22Rv1 (cell line): Measurements from ENCODE around the gene YJU2.
"Not testable (repeated sequence)": the region's sequence is repeated elsewhere in the genome, so short reads cannot be mapped to it uniquely, and the experiment has no call there.

Source experiments
- H3K27ac ChIP-seq: fragments of 450-650 bp; 2 replicates; pipeline ENCODE4 v1.5.1; 2017
- CTCF ChIP-seq: fragments of 450-650 bp; IDR thresholded peaks from 2 replicates; pipeline ENCODE4 v1.5.1; 2017; ENCODE audit warnings: mild to moderate bottlenecking
- ZFX ChIP-seq: fragments of 450-650 bp; IDR thresholded peaks from 2 replicates; pipeline ENCODE4 v1.6.1; 2017; ENCODE audit warnings: antibody characterized with exemption, borderline replicate concordance

The YJU2 gene

GRCh38 chr19:4284974-4285373 is 38.1 kb downstream of the YJU2 start:
- no peak for TF ChIP-seq ZFX
- TF ChIP-seq CTCF, result no peak
- H3K27ac ChIP-seq, result peak overlapping the region; percentile 69

- H3K27ac ChIP-seq, result not testable (repeated sequence)
Measured at GRCh38 chr19:4286141-4286540, 39.3 kb downstream of the YJU2 start.

GRCh38 chr19:4288091-4288777 is 41.4 kb downstream of the YJU2 start:
- no peak overlapping the region for H3K27ac ChIP-seq
- TF ChIP-seq ZFX (no peak), CTCF (no peak)

- no peak overlapping the region for H3K27ac ChIP-seq
- TF ChIP-seq CTCF (no peak), ZFX (no peak)
Measured at GRCh38 chr19:4291184-4291732, 44.4 kb downstream of the YJU2 start.

- TF ChIP-seq CTCF (no peak), ZFX (no peak)
Measured at GRCh38 chr19:4292515-4292914, 45.6 kb downstream of the YJU2 start.

GRCh38 chr19:4294389-4294788 is 47.5 kb downstream of the YJU2 start:
- no peak overlapping the region for H3K27ac ChIP-seq
- TF ChIP-seq ZFX (no peak), CTCF (no peak)

More at GRCh38 chr19:4292515-4292914, 45.6 kb downstream of the YJU2 start:
- H3K27ac ChIP-seq, result no peak overlapping the region

GRCh38 chr19:4295972-4296771 is 49.3 kb downstream of the YJU2 start:
- TF ChIP-seq ZFX, result no peak
- H3K27ac ChIP-seq, result no peak overlapping the region
